CD14-positive monocyte (primary cell): ENCODE data around the gene GTF2B. TPM values are rescaled to one million over a fixed set of nuclear protein-coding genes. Genes with fewer than 3 reads are reported as not detected.
A peak's percentile ranks its signal among the peaks of the same experiment; 100 is the strongest.

Source experiments
- DNase-seq, 3 donors: peaks; one replicate each; pipeline ENCODE4 v3.0.0-alpha.2; 2011 to 2022
- H2AFZ ChIP-seq: 2 replicates; pipeline ENCODE4 v1.6.0; 2012; ENCODE audit warnings: mild to moderate bottlenecking, low read depth, low read length, inconsistent platforms; ENCODE audit not compliant: insufficient read depth, poor library complexity, severe bottlenecking
- H3K27ac ChIP-seq, 2 donors: 1 replicate in 1 of 2; 2 replicates in 1 of 2; pipeline ENCODE4 v1.5.1; 2012 to 2013; ENCODE audit warnings: low read length in 2 of 2, control low read depth in 1 of 2, inconsistent platforms in 1 of 2, low read depth in 1 of 2, mild to moderate bottlenecking in 1 of 2
- H3K27me3 ChIP-seq, 2 donors: one replicate each; pipeline versions ENCODE4 v1.6.0 to v1.6.1; 2011 to 2013; ENCODE audit warnings: low read length in 2 of 2; ENCODE audit not compliant: control insufficient read depth in 2 of 2, insufficient read depth in 2 of 2
- H3K36me3 ChIP-seq, 2 donors: replicated peaks in 1 of 2; 1 replicate in 1 of 2; 2 replicates in 1 of 2; pipeline versions ENCODE4 v1.5.1 to v1.6.1; 2012 to 2013; ENCODE audit warnings: low read length in 2 of 2, control low read depth in 1 of 2, inconsistent platforms in 1 of 2, mild to moderate bottlenecking in 1 of 2; ENCODE audit not compliant: insufficient read depth in 2 of 2, control insufficient read depth in 1 of 2
- H3K4me1 ChIP-seq, 2 donors: 1 replicate in 1 of 2; 2 replicates in 1 of 2; pipeline versions ENCODE4 v1.5.1 to v1.6.1; 2012 to 2013; ENCODE audit warnings: low read length in 2 of 2, control low read depth in 1 of 2, inconsistent platforms in 1 of 2, mild to moderate bottlenecking in 1 of 2, moderate library complexity in 1 of 2; ENCODE audit not compliant: insufficient read depth in 2 of 2, control insufficient read depth in 1 of 2
- H3K4me2 ChIP-seq: replicated peaks from 2 replicates; pipeline ENCODE3; 2012; ENCODE audit warnings: low read length, moderate library complexity, mild to moderate bottlenecking; ENCODE audit not compliant: poor library complexity, severe bottlenecking; ENCODE audit errors: extremely low read depth
- H3K4me3 ChIP-seq, 3 experiments: fragments of 200-600 bp in 1 of 3; sonication (generic) in 1 of 3; replicated peaks in 1 of 3; 1 replicate in 2 of 3; 2 replicates in 1 of 3; pipeline ENCODE4 v1.5.1; 2011 to 2013; ENCODE audit warnings: low read length in 3 of 3, mild to moderate bottlenecking in 3 of 3, control low read depth in 2 of 3, low read depth in 2 of 3, inconsistent platforms in 1 of 3, moderate library complexity in 1 of 3
- H3K79me2 ChIP-seq: 2 replicates; pipeline ENCODE4 v1.6.0; 2012; ENCODE audit warnings: mild to moderate bottlenecking, control low read depth, inconsistent platforms, low read length, moderate library complexity; ENCODE audit not compliant: insufficient read depth
- H3K9ac ChIP-seq: 2 replicates; pipeline ENCODE4 v1.6.0; 2017; ENCODE audit warnings: low read length, mild to moderate bottlenecking; ENCODE audit not compliant: insufficient read depth, poor library complexity, severe bottlenecking
- H3K9me3 ChIP-seq, 2 donors: replicated peaks in 1 of 2; 1 replicate in 1 of 2; 2 replicates in 1 of 2; pipeline versions ENCODE4 v1.5.1 to v1.6.1; 2012 to 2013; ENCODE audit warnings: low read length in 2 of 2, control low read depth in 1 of 2; ENCODE audit not compliant: control insufficient read depth in 1 of 2, insufficient read depth in 1 of 2
- H4K20me1 ChIP-seq: 2 replicates; pipeline ENCODE4 v1.6.0; 2012; ENCODE audit warnings: mild to moderate bottlenecking, low read length, control low read depth, moderate library complexity; ENCODE audit not compliant: insufficient read depth
- H3K27ac Mint-ChIP-seq, 7 donors: one replicate each; pipeline ENCODE4 v1.8.0; 2020; ENCODE audit warnings: mild to moderate bottlenecking in 7 of 7, mixed read lengths in 7 of 7, moderate library complexity in 6 of 7, inconsistent platforms in 2 of 7
- H3K27me3 Mint-ChIP-seq, 3 donors: one replicate each; pipeline ENCODE4 v1.8.0; 2021 to 2022; ENCODE audit warnings: low read depth in 3 of 3, mild to moderate bottlenecking in 3 of 3, mixed read lengths in 3 of 3, moderate library complexity in 3 of 3, inconsistent platforms in 1 of 3
- H3K36me3 Mint-ChIP-seq, 2 donors: one replicate each; pipeline ENCODE4 v1.8.0; 2020; ENCODE audit warnings: mixed read lengths in 2 of 2, inconsistent platforms in 1 of 2, mild to moderate bottlenecking in 1 of 2
- H3K4me1 Mint-ChIP-seq: one replicate; pipeline ENCODE4 v1.8.0; 2020; ENCODE audit warnings: mild to moderate bottlenecking, mixed read lengths
- H3K4me3 Mint-ChIP-seq, 2 donors: one replicate each; pipeline ENCODE4 v1.8.0; 2020; ENCODE audit warnings: mild to moderate bottlenecking in 2 of 2, mixed read lengths in 2 of 2, moderate library complexity in 1 of 2
- H3K9me3 Mint-ChIP-seq, 7 donors: one replicate each; pipeline ENCODE4 v1.8.0; 2020 to 2022; ENCODE audit warnings: mixed read lengths in 7 of 7, mild to moderate bottlenecking in 6 of 7, moderate library complexity in 6 of 7, inconsistent platforms in 2 of 7
- CTCF ChIP-seq: fragments of 200-600 bp; IDR thresholded peaks from one replicate; pipeline ENCODE4 v1.8.0; 2022; ENCODE audit warnings: antibody characterized with exemption, mild to moderate bottlenecking
- WGBS: methylation state at CpG from one replicate; pipeline ENCODE4 v1.1.5; 2013; ENCODE audit warnings: missing lambda C conversion rate; ENCODE audit not compliant: insufficient coverage; 5-methylcytosine and 5-hydroxymethylcytosine counted together
- intact Hi-C, 2 donors: fragments of 100-400 bp; cut with micrococcal nuclease; formaldehyde crosslinking; loops; one replicate each; pipeline versions ENCODE4 v1.15.0 to v1.15.1; 2023
- polyA plus RNA-seq, 3 donors: library from polyadenylated mRNA; depleted of rRNA in 1 of 3; unstranded in 2 of 3; stranded (reverse) in 1 of 3; fragments of 300-500 nt in 2 of 3; fragments of >200 nt in 1 of 3; fragmentation: Illumina TruSeq in 2 of 3; gene quantifications; 1 replicate in 2 of 3; 2 replicates in 1 of 3; pipeline ENCODE4 v1.2.3, GENCODE V29; 2012 to 2021

The GTF2B gene
- polyA plus RNA-seq, 3 donors, result 26.9 to 46.1 (median 39.2) TPM

GRCh38 chr1:88867743-88868521, 23.4 kb downstream of the GTF2B start:
- Histone ChIP-seq H3K36me3 (peaks cover 10 to 34% of the 10 kb centered on the region in 2 donors), H3K79me2 (peaks cover 96% of the 10 kb centered on the region), H3K9ac (no peak overlapping the region), H3K27me3 (no peaks in the 10 kb centered on the region), H3K27ac (no peak overlapping the region), H3K9me3 (no peaks in the 10 kb centered on the region), H2AFZ (no peak overlapping the region), H3K4me2 (no peak overlapping the region), H4K20me1 (peaks cover 97% of the 10 kb centered on the region), H3K4me3 (no peak overlapping the region), H3K4me1 (no peaks in the 10 kb centered on the region)
- intact Hi-C loops, result no loop called here
- H3K4me3 Mint-ChIP-seq, result no peak overlapping the region
- peaks cover 12 to 29% of the 10 kb centered on the region in 2 donors for H3K36me3 Mint-ChIP-seq
- peaks cover 9% of the 10 kb centered on the region for H3K4me1 Mint-ChIP-seq
- peak overlapping the region in 1 of 7 donors; percentile 16 for H3K27ac Mint-ChIP-seq
- TF ChIP-seq CTCF, result no peak
- H3K9me3 Mint-ChIP-seq, result peaks cover 0 to 1% (median 0%) of the 10 kb centered on the region in 7 donors
- no peak for DNase-seq
- no peaks in the 10 kb centered on the region for H3K27me3 Mint-ChIP-seq
- WGBS, result no CpG with 5 or more reads among the region's 6 CpGs

- H3K4me1 ChIP-seq, result no peaks in the 10 kb centered on the region
- peaks cover 43 to 62% of the 10 kb centered on the region in 2 donors for H3K36me3 Mint-ChIP-seq
- H2AFZ ChIP-seq, result no peak overlapping the region
- no peak overlapping the region for H3K4me2 ChIP-seq
- H3K4me3 ChIP-seq, result no peak overlapping the region
- no peaks in the 10 kb centered on the region for H3K27me3 ChIP-seq
- peaks cover 53 to 74% of the 10 kb centered on the region in 2 donors for H3K36me3 ChIP-seq
- H3K27ac Mint-ChIP-seq, result peak overlapping the region in 3 of 7 donors; percentile 8 to 78 (median 49)
- no peaks in the 10 kb centered on the region for H3K9me3 ChIP-seq
- no peaks in the 10 kb centered on the region for H3K27me3 Mint-ChIP-seq
- H3K9ac ChIP-seq, result no peak overlapping the region
- no peaks in the 10 kb centered on the region for H3K4me1 Mint-ChIP-seq
- H3K27ac ChIP-seq, result no peak overlapping the region
- H3K4me3 Mint-ChIP-seq, result no peak overlapping the region
- no peaks in the 10 kb centered on the region for H3K9me3 Mint-ChIP-seq
- intact Hi-C loops, result no loop called here
- WGBS, result 100% methylated on average over 1 of the region's 6 CpGs
- no peaks in the 10 kb centered on the region for H3K79me2 ChIP-seq
- TF ChIP-seq CTCF, result no peak
- no peak for DNase-seq
- peaks cover 11% of the 10 kb centered on the region for H4K20me1 ChIP-seq
Observed at GRCh38 chr1:88851303-88852063, 39.9 kb downstream of the GTF2B start.
